Middle frontal gyrus (tissue), 1 donor: ENCODE results near the gene ZBTB45.
"Not testable (repeated sequence)": the region's sequence is repeated elsewhere in the genome, so short reads cannot be mapped to it uniquely, and the experiment has no call there.

Source experiments
- DNase-seq: peaks from one replicate; pipeline ENCODE4 v3.0.0-alpha.2; 2015; ENCODE audit warnings: low spot score; ENCODE audit errors: extremely low spot score

ZBTB45 gene

DNA sequence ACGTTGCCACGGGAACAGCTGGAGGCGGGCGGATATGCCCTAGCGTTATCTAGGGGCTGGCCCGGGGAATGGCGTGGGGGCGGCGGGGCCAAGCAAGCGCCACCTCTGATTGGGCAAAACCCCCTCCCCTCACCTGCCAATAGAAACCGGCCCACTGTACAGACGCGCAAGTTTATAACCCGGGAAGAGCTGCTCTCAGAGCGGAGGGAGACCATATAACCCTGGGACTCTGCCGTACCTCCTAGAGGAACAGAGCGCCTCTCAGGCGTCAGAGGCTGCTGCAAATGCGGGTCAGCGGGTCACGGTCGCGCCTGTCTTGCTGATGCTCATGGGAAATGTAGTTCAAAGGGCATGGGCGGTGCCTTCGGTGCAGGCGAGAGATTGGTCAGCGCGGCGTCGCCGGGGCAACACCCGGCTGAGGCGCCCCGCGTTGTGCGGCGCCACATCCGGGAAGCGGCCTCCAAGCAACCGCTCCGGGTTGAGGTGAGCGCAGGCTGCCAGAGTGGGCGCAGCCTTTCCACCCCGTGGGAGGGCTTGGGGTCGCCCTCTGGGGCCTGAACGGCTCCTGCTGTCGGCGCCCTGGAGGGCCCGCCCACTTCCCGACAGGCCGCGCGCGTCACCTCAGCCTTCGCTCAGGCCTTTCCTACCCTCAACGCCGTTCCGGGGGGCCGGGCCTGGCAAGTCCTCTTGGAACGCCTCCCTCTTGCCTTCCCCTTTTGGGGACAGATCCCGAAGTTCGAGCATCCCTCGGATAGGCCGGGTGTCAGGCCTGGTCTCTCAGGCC lies 43.7 kb downstream of the ZBTB45 start, which contains the start of gene ZNF446:
ZNF446 (plus strand) TSS at position 639 of the 784 bp plus-strand sequence. CDS start 867 bp downstream, outside the sequence.
- DNase-seq: peak; percentile 92

- no peak for DNase-seq
Measured at GRCh38 chr19:58474997-58475713, 44.5 kb downstream of the ZBTB45 start.

DNA sequence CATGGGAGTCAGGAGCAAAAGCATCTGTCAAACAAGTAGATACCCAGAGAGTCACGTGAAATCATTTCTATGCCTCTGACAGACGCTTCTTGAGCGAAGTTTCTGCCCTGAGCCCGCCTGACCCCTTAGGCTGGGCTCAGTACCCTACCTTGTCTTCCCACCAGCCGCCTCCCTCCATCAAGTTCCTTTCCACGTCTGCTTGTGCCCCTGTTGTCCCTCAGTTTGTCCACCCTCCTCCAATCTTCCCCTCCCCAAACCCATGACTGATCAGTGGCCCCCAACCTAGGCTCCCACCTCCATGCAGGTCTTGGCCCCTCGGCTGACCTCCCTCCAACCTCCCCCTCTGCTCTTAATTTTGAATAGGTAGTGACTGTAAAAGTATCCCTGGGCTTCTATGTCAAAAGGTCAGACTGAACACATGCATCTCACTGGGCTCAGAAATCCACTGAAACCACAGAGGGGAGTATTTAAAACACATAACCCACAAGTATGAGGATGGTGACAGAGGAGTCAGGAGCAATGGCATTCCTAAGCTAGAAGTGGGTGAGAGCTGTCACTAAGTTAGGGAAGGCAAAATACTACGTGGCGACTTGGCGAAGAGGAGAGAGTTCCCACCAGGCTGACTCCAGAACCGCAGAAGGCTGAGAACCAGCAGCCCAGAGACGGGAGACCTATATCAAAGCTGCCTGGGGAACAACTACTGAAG lies 45.2 kb downstream of the ZBTB45 start:
- DNase-seq: no peak

DNA sequence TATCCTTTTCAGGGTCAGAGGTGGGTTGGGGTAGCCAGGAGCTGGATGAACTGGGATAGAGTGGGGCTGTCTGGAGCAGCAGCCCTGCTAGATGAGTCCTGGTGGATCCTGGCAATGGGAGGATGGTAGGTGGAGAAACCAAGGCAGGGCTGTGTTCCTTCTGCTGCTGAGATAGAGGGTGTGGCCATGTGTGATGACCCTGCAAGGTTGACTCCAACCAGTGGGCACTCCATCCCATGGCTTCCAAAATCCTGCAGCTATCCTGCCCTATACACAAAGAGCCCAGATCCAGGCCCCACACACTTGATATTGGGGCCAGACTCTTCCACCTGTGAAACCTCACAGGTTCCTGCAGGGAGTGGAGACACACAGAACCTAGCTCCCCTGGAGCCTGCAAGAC lies 45.8 kb downstream of the ZBTB45 start:
- DNase-seq: no peak

GRCh38 chr19:58471736-58472135 lies 47.9 kb downstream of the ZBTB45 start:
- no peak for DNase-seq

GRCh38 chr19:58470837-58471543 lies 48.6 kb downstream of the ZBTB45 start:
- DNase-seq: not testable (repeated sequence)

DNA sequence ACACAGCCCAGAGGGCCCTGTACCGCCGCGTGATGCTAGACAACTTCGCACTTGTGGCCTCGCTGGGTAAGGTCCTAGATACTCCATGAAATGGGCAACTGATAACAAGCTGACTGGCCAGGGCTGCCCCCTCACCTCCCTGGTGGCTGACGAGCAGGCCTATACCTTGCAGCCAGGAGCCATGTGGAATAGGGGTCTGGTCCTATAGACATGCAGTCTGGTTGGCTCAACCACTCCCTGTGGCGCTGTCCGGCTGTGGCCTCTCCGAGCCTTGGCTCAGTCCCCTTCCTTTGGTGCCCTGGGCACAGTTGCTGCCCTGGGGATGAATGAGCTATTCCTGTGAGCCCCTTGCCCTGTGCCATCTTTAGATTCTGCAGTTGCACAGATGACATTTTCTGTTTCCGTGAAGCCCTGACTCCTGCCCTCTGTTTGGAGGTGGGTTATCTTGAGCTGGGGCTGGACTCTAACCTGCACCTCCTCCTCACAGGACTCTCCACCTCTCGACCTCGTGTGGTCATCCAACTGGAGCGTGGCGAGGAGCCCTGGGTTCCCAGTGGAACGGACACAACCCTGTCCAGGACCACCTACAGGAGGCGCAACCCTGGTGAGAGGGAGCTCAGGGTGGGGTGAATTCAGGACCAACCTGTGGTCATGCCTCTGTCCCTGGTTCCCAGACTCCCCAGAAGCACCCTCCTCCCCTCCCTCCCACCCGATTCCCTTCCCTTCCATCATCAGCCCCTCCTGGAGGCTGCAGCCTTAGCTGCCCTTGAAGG lies 50.2 kb downstream of the ZBTB45 start:
- no peak for DNase-seq

GRCh38 chr19:58468216-58468839 lies 51.3 kb downstream of the ZBTB45 start:
- no peak for DNase-seq

- peak; percentile 98 for DNase-seq
Measured at GRCh38 chr19:58466760-58467589, 52.6 kb downstream of the ZBTB45 start, which contains the start of gene ZNF324. Gene ZNF324 (plus strand): TSS chr19:58467080. CDS start chr19:58469186, 2,106 bp downstream.

DNA sequence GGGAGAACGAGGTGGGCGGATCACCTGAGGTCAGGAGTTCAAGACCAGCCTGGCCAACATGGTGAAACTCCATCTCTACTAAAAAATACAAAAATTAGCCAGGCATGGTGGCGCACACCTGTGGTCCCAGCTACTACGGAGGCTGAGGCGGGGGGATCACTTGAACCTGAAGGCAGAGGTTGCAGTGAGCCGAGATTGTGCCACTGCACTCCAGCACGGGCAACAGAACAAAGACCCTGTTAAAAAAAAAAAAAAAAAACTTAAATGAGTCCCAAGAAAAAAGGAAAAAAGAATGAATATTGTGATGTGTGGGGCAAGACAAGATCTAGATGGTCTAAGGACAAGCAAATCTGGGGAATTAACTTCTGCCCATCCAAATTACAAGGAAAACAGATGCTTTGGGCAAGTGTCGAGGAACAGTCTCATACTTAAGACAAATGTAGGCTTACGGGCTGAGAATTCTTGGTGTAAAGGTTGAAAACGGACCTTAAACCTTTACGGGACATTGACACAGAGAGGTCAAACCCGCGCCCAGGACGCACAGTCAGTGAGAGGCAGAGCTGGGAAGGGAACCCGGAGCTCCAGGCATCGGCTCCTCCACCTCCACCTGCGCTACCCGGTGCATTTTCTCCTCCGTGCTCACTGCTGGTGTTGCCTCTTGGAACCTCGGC lies 53.4 kb downstream of the ZBTB45 start:
- no peak for DNase-seq
